K562 (cell line): Measurements from ENCODE around the gene SHANK1. TPM values are rescaled to one million over a fixed set of nuclear protein-coding genes. Genes with fewer than 3 reads are reported as not detected.

Source experiments
- ARNT ChIP-seq, 2 experiments: fragments of 450-650 bp; IDR thresholded peaks; 2 replicates each; pipeline ENCODE4 v1.6.1; 2016; ENCODE audit warnings: mild to moderate bottlenecking in 1 of 2
- ATF6 ChIP-seq: sonication (generic); formaldehyde crosslinking; IDR thresholded peaks from 2 replicates; pipeline ENCODE4 v1.4.0; 2020; ENCODE audit warnings: mild to moderate bottlenecking, missing genetic modification reagents
- CREB3 ChIP-seq: fragments of 450-650 bp; conservative IDR thresholded peaks from 2 replicates; pipeline ENCODE4 v1.6.1; 2016; ENCODE audit warnings: missing genetic modification characterization, low read depth, mild to moderate bottlenecking, missing compliant biosample characterization, moderate library complexity
- DMBX1 ChIP-seq: fragments of 250-450 bp; sonication (Bioruptor Pico); IDR thresholded peaks from 2 replicates; pipeline ENCODE4 v1.8.0; 2022; ENCODE audit warnings: inconsistent platforms, mild to moderate bottlenecking, moderate library complexity, borderline replicate concordance
- HDAC6 ChIP-seq: IDR thresholded peaks from 2 replicates; pipeline ENCODE4 v1.6.1; 2012; ENCODE audit warnings: low read depth, mild to moderate bottlenecking, control low read depth, inconsistent platforms, low read length, moderate library complexity
- KLF16 ChIP-seq: IDR thresholded peaks from 2 replicates; pipeline ENCODE4 v1.6.1; 2016; ENCODE audit warnings: antibody characterized with exemption
- NEUROD1 ChIP-seq: fragments of 150-350 bp; IDR thresholded peaks from 2 replicates; pipeline ENCODE4 v1.6.1; 2014; ENCODE audit warnings: borderline replicate concordance, low read length, low read depth; ENCODE audit not compliant: partially characterized antibody
- POLR2G ChIP-seq: fragments of 200-400 bp; formaldehyde crosslinking; IDR thresholded peaks from 2 replicates; pipeline ENCODE4 v1.6.1; 2017; ENCODE audit warnings: low read depth, mild to moderate bottlenecking, antibody characterized with exemption, low read length, moderate library complexity
- RERE ChIP-seq: sonication (generic); formaldehyde crosslinking; IDR thresholded peaks from 2 replicates; pipeline ENCODE4 v1.8.0; 2023; ENCODE audit warnings: missing genetic modification reagents, mild to moderate bottlenecking, borderline replicate concordance
- SRSF1 ChIP-seq: fragments of 200-400 bp; formaldehyde crosslinking; IDR thresholded peaks from 2 replicates; pipeline ENCODE4 v1.6.1; 2017; ENCODE audit warnings: mild to moderate bottlenecking, low read depth, low read length, moderate library complexity
- VEZF1 ChIP-seq: fragments of 200-800 bp; sonication (Bioruptor generic); IDR thresholded peaks from 2 replicates; pipeline ENCODE4 v1.6.1; 2017; ENCODE audit warnings: missing genetic modification characterization, missing compliant biosample characterization
- ZBTB5 ChIP-seq: fragments of 450-650 bp; IDR thresholded peaks from 2 replicates; pipeline ENCODE4 v1.6.1; 2017; ENCODE audit warnings: antibody characterized with exemption
- polyA plus RNA-seq, 8 experiments: library from polyadenylated mRNA; depleted of rRNA in 4 of 8; stranded (reverse) in 5 of 8; unstranded in 3 of 8; fragments of >200 nt; fragmentation: Nextera tagmentation in 2 of 8; fragmentation: Illumina TruSeq in 1 of 8; extraction: Ambion mirVana in 2 of 8; extraction: Trizol in 1 of 8; gene quantifications; 2 replicates each; pipeline versions ENCODE4 v1.2.1 to v1.2.3, GENCODE V29; 2011 to 2014; ENCODE audit warnings: inconsistent platforms in 1 of 8, missing spikeins in 1 of 8
- total RNA-seq, 7 experiments: library from RNA; depleted of rRNA in 6 of 7; stranded (reverse); fragments of >200 nt in 6 of 7; fragmentation: Illumina TruSeq in 2 of 7; extraction: Trizol in 2 of 7; gene quantifications; 2 replicates each; pipeline versions ENCODE4 v1.2.1 to v1.2.3, GENCODE V29; 2011 to 2021; ENCODE audit warnings: low replicate concordance in 1 of 7

Gene SHANK1
- total and polyA plus RNA-seq, 9 of the 15 experiments (the other 6 are each of a cell fraction or from before 2014, with no cell fraction given) = 0.33 to 1.3 (median 0.55) TPM; not detected in 2

- TF ChIP-seq ZBTB5 (no peak), VEZF1 (CRISPR knock-in tag) (peak; percentile 86), ARNT (IDR thresholded peaks at IDR 0.05) (no peak), POLR2G (peak; percentile 90), ATF6 (CRISPR knock-in tag) (no peak), KLF16 (no peak), CREB3 (tag) (0 out of 2 replicates have a peak, but pooled peaks have one; percentile 11), RERE (CRISPR knock-in tag) (no peak), DMBX1 (CRISPR knock-in tag) (0 out of 2 replicates have a peak, but pooled peaks have one; percentile 22), NEUROD1 (peak; percentile 64), SRSF1 (no peak), HDAC6 (no peak)
Observed at GRCh38 chr19:50657712-50658440, 61.7 kb downstream of the SHANK1 start (continued).
